H7 (cell line): ENCODE data around the gene ITCH. TPM values are rescaled to one million over a fixed set of nuclear protein-coding genes. Genes with fewer than 3 reads are reported as not detected.
A peak's percentile ranks its signal among the peaks of the same experiment; 100 is the strongest.
"Not testable (repeated sequence)": the region's sequence is repeated elsewhere in the genome, so short reads cannot be mapped to it uniquely, and the experiment has no call there.

Experiments
- DNase-seq: peaks from one replicate; pipeline ENCODE4 v3.0.0; 2012
- H3K27me3 ChIP-seq: 2 replicates; pipeline ENCODE4 v1.6.0; 2011; ENCODE audit warnings: mild to moderate bottlenecking, low read length; ENCODE audit not compliant: control insufficient read depth, insufficient read depth
- H3K36me3 ChIP-seq: replicated peaks from 2 replicates; pipeline ENCODE4 v1.5.1; 2011; ENCODE audit warnings: low read length; ENCODE audit not compliant: control insufficient read depth, insufficient read depth
- H3K4me3 ChIP-seq: 2 replicates; pipeline ENCODE4 v1.5.1; 2011; ENCODE audit warnings: low read depth, mild to moderate bottlenecking, control low read depth, low read length, moderate library complexity; ENCODE audit not compliant: insufficient read depth
- total RNA-seq: library from RNA; depleted of rRNA; stranded (reverse); fragments of >200 nt; shearing (Covaris generic); gene quantifications from 2 replicates; pipeline ENCODE4 v1.2.3, GENCODE V29; 2014; rRNA removed

ITCH gene
- total RNA-seq, result 27.5 and 43.5 TPM in 2 replicates

DNA sequence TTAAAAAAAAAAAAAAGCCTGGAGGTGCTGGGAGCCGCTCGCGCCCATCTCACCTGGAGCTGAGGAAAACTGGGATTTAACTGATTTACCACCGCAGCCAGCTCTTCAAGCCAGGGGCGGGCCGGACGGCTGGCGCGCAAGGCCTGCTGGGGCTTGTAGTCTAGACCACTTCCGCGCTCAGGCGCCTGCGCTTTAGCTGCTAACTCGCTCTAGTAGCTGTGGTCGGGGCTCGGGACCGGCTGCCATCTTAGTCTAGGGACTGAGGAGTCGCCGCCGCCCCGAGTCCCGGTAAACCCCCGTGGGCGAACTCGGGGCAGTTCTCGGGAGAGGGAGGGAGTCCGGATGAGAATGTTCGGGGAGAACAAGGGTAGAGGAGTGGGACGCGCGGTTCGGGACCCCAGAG, at the start of gene ITCH:
Gene ITCH, plus strand, starts transcription at position 212 of the 403 bp plus-strand sequence. CDS start 30,539 bp downstream, outside the sequence.
- Histone ChIP-seq H3K4me3 (peak within 1 kb of the TSS; percentile 81), H3K36me3 (no peaks in the 10 kb centered on the region), H3K27me3 (no peaks in the 10 kb centered on the region)
- DNase-seq, result peak; percentile 97

DNA sequence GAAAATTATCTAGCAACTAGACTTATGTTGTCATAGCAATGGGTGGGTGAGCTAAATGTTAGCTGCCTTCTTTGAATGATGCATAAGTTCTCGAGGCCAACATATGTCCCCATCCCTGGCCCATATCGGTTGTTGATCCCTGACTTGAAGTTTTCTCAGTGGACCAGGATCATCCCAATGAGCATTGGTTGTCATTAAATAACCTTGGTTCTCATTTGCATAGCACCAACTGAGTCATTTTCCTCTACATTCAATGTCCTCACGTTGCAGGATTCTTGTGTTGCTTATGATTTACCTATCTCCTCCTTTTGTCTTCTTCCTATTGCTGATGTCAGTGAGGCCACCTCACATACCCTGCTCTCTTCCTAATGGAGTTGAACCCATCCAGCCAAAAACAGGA, 47.8 kb upstream of the ITCH start:
- Histone ChIP-seq H3K36me3 (no peaks in the 10 kb centered on the region), H3K4me3 (no peak overlapping the region), H3K27me3 (peaks cover 12% of the 10 kb centered on the region)
- no peak for DNase-seq

DNA sequence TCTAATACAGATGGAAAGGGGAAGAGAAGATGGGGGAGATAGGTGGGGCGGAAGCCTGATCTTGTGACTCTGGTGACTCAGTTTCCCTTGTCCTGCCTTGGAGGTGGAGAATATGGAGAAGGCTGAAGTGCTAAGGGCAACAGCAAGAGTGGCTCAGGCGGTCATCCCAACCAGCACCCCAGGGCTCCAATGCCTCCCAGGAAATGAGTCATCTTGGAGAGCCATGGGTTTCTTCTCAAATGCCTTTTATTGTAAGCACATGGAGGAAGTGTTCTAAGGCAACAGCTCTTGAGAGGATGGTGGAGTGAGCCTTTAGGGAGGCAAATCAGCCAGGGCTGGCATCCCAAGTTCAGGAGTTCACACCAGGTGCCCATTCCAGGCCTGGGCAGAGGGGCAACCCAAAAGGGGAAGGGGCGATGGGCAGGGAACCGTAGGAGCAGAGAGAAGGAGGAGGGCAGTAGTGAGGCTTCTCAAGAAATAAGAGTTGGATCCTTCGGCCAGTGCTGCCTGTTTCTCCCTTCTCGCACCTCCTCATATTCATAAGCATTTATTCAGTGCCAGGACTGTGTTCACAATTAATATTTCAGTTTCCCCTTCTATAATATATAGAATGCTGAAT, 46.8 kb upstream of the ITCH start:
- no peak overlapping the region for H3K4me3 ChIP-seq
- H3K36me3 ChIP-seq, result no peaks in the 10 kb centered on the region
- no peak for DNase-seq
- H3K27me3 ChIP-seq, result peaks cover 12% of the 10 kb centered on the region

DNA sequence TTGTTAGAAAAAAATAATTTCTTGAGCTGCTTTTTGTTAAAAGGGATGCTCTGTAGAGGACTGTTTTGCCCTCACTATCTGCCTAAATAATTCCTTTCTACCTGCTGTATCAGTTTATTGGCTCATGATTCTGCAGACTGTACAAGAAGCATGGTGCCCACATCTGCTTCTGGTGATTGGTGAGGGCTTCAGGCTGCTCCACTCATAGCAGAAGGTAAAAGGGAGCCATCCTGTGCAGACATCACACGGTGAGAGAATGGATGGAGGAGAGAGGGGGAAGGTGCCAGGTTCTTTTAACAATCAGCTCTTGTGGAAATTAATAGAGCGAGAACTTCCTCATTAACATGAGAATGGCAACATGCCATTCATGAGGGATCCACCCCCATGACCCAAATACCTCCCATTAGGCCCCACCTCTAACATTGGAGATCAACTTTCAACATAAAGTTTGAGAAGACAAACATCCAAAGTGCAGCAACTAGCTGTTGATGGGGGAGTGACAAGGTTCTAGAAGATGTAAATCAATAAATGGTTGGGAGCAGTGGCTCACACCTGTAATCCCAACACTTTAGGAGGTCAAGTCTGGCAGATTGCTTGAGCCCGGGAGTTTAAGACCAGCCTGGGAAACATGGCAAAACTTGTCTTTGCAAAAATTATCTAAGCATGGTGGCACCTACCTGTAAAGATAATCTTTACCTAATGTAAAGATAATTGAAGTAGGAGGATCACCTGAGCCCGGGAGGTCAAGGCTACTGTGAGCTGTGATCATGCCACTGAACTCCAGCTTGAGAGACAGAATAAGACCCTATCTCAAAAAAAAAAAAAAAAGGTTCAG, 44.2 kb upstream of the ITCH start:
- Histone ChIP-seq H3K27me3 (no peaks in the 10 kb centered on the region), H3K36me3 (no peaks in the 10 kb centered on the region), H3K4me3 (no peak overlapping the region)
- DNase-seq, result no peak

DNA sequence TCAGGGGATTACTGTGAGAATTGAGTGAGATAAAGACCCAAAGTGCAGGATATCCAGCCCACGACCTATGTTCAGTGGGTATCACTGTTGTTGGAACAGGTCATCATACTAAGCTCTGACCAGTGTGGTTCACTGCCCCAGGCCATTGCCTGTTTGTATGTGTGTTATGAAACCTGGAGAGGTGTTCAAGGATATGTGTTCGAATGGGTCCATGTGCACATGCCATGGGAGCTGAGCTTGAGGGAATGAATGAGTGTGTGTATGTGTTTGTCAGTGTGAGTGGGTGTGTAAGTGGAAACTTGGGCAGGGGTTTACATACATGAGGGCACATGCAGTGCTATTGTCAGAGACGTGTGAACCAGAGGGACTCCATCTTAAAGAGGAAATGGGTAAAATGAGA, 42.2 kb upstream of the ITCH start:
- H3K4me3 ChIP-seq, result no peak overlapping the region
- DNase-seq, result no peak
- H3K36me3 ChIP-seq, result no peaks in the 10 kb centered on the region
- H3K27me3 ChIP-seq, result no peaks in the 10 kb centered on the region

DNA sequence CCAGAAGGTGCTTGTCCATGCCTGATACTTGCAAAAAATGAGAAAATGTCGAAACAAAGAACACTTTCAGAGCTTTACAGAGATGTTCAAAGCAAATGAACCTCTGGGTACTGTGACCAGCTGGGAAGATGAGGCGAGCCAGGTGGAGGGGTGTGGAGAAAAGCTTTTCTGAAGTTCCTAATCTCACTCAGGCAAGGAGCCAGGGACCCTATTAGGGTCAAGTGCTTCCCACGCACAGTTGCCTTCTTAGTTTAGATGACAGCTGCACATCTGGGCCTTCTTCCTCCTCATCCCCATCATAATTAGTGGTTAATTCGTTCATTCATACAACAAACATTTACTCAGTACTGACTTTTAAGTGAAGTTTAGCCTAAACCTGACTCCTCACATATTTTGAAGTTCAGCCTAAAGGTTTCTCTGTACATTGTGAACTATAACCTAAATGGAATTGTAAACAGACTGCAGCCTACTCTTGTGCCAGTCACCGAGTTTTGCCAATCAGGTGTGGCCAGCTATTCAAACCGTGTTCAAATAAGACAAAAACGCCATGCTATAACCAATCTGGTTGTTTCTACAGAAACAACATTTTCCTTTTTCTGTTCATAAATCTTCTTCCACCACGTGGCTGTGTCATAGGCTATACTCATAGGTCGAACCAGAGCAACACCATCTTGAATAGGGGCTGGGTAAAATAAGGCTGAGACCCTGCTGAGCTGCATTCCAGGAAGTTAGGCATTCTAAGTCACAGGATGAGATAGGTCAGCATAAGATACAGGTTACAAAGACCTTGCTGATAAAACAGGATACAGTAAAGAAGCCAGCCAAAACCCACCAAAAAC, 40.6 kb upstream of the ITCH start:
- Histone ChIP-seq H3K36me3 (no peaks in the 10 kb centered on the region), H3K27me3 (no peaks in the 10 kb centered on the region), H3K4me3 (no peak overlapping the region)
- DNase-seq, result no peak

DNA sequence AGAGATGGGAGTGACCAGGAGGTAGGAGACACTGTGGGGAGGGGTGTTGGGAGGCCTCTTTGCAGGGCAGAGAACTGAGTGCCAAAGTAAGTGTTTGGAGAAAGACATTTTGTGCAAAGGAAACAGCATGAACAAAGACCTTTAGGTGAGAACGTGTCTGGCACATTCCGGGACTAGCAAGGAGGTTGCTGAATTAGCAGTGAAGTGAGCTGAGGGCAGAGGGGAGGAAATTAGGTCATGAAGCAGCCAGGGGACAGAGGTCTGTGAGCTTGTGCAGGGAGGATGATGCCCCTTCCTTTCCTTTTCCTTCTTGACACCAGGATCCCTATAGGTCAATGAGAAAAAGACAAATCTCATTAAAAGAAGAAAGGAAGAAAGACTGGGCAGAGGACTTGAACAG, 38.5 kb upstream of the ITCH start:
- H3K36me3 ChIP-seq, result no peaks in the 10 kb centered on the region
- H3K27me3 ChIP-seq, result no peaks in the 10 kb centered on the region
- H3K4me3 ChIP-seq, result no peak overlapping the region
- no peak for DNase-seq

DNA sequence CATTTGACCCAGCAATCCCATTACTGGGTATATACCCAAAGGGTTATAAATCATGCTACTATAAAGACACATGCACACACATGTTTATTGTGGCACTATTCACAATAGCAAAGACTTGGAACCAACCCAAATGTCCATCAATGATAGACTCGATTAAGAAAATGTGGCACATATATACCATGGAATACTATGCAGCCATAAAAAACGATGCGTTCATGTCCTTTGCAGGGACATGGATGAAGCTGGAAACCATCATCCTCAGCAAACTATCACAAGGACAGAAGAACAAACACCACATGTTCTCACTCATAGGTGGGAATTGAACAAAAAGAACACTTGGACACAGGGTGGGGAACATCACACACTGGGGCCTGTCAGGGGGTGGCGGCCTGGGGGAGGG, 34.9 kb upstream of the ITCH start:
- H3K27me3 ChIP-seq, DNase-seq, H3K4me3 ChIP-seq, H3K36me3 ChIP-seq: not testable (repeated sequence)

DNA sequence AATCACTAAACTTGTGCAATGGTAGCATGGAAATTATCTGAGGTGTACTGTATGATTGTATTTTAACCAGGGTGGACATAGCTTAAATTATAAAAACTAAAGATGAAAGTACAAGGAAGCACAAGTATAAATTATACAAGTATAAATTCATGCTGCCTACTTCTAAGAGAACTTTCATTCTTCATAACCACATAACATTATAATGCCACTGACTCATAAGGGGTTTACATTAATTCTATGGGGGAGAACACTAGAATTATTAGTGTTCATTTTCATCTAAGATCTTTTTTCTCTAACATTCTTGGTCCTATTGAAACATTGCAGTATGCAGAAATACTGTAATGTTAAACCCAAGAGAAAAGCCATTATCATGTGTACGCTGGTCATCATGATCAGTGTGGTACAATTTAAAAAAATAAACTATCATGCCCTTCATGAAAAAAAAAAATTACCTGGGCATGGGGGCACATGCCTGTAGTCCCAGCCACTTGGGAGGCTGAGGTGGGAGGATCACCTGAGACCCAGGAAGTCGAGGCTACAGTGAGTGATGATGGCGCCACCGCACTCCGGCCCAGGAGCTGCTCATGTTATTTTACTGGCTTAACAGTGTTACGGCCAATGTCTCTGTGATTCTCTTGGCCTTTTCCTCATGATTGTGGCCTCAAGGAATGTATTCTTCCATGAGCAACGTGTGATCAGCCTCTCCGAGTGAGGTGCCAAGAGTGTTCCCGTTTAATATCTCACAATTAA, 34.0 kb upstream of the ITCH start:
- Histone ChIP-seq H3K36me3 (no peaks in the 10 kb centered on the region), H3K27me3 (no peaks in the 10 kb centered on the region), H3K4me3 (no peak overlapping the region)
- no peak for DNase-seq

DNA sequence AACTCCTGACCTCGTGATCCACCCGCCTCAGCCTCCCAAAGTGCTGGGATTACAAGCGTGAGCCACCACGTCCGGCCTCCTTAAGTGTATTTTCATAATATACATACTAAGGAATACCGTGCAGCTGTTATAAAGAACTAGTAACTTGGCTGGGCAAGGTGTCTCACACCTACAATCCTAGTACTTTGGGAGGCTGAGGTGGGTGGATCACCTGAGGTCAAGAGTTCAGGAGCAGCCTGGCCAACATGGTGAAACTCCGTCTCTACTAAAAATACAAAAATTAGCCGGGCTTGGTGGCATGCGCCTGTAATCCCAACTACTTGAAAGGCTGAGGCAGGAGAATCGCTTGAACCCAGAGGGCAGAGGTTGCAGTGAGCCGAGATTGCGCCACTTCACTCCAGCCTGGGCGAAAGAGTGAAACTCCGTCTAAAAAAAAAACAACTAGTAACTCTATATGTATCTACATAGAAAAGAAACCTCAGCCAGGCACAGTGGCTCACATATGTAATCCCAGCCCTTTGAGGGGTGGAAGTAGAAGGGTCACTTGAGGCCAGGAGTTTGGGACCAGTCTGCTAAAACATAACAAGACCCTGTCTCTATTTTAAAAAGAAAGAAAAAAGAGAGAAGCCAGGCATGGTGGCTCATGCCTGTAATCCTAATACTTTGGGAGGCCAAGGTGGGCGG, 32.1 kb upstream of the ITCH start:
- H3K27me3 ChIP-seq, DNase-seq, H3K4me3 ChIP-seq, H3K36me3 ChIP-seq: not testable (repeated sequence)

DNA sequence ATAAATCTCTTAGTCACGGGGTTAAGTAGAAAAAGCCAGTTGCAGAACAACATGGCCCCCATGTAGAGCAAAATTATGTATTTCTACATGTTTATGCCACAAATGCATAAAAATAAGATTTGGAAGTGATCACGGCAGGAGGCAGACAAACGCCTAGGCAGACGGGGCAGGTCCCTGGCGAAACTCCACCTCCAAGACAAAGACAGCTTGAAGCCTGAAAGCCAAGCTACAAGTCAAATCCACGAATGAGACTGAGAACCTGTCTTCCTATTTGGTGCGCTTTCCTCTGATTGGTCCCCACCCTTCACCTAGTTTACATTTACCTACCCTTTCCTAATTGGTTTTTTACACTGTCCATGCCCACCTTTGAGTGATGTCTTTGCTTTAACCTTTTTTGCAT, 31.2 kb upstream of the ITCH start:
- Histone ChIP-seq H3K36me3 (no peaks in the 10 kb centered on the region), H3K4me3 (peak overlapping the region; percentile 30; the same call in 1 of the 2 replicates), H3K27me3 (no peaks in the 10 kb centered on the region)
- DNase-seq, result peak; percentile 48

DNA sequence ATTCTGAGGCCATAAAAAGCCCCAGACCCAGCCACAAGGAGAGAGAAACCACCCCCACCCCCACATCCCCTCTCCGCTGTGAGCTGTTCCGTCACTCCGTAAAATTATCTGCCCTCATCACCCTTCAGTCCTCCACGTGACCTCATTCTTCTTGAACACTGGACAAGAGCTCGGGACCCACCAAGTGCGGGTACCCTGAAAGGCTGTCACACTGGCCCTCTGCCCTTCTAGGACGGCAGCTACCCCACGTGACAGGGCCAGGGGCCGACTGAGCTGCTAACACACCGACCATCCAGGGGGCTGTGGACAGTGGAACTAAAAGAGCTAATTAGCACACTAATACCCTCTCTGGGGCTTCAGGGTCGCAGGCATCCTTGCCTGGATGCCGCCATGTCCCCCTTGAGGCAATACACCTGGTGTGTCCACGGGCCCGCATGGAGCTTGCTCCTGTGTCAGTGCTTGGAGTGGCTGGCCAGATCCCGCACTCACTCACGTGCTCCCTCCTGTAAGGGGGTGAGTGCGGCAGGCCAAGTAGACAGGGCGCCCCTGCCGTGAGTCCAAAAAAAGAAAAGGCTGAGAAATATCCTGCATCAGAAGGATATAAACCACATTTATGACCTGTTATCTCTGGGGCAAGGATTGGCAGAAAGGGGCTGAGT, 30.7 kb upstream of the ITCH start:
- peak overlapping the region; percentile 30; the same call in 1 of the 2 replicates for H3K4me3 ChIP-seq
- no peaks in the 10 kb centered on the region for H3K27me3 ChIP-seq
- peak; percentile 47 for DNase-seq
- no peaks in the 10 kb centered on the region for H3K36me3 ChIP-seq

DNA sequence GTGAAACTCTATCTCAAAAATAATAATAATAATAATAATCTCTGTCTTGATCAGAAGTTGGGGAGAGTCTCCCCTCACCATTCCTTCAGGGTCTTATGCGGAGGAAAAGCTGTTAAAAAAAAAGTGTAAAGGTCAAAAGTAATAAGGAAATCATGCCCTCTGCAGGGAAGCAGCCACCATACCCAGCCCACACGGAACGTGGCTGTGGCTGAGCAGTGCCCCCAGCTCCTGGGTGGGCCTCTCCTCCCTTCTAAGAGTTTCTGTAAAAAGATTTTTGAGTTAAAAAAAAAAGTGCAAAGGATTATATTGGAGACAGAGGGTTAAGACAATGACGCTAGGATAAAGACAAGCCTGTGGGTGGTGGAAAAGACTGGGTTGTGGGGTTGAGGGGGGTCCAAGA, 29.3 kb upstream of the ITCH start:
- Histone ChIP-seq H3K36me3 (no peaks in the 10 kb centered on the region), H3K27me3 (no peaks in the 10 kb centered on the region), H3K4me3 (no peak overlapping the region)
- no peak for DNase-seq
